Thyroid gland (tissue), 4 donors: ENCODE measurements around the gene CAMTA1. TPM values are rescaled to one million over a fixed set of nuclear protein-coding genes. Genes with fewer than 3 reads are reported as not detected.

Source experiments
- DNase-seq, 2 donors: peaks; one replicate each; pipeline ENCODE4 v3.0.0-alpha.2; 2019
- H3K27ac ChIP-seq, 3 donors: fragments of 200-600 bp; sonication (generic); 1 replicate in 2 of 3; 2 replicates in 1 of 3; pipeline ENCODE4 v1.5.1; 2016 to 2019; ENCODE audit warnings: mild to moderate bottlenecking in 1 of 3, moderate library complexity in 1 of 3
- H3K27me3 ChIP-seq: fragments of 200-600 bp; sonication (generic); one replicate; pipeline ENCODE4 v1.5.1; 2019
- H3K36me3 ChIP-seq, 2 donors: fragments of 200-600 bp; sonication (generic); one replicate each; pipeline ENCODE4 v1.5.1; 2016 to 2019
- H3K4me1 ChIP-seq, 2 donors: fragments of 200-600 bp; sonication (generic); one replicate each; pipeline ENCODE4 v1.5.1; 2017 to 2019
- H3K4me3 ChIP-seq, 3 donors: fragments of 200-600 bp; sonication (generic); replicated peaks in 1 of 3; 1 replicate in 2 of 3; 2 replicates in 1 of 3; pipeline ENCODE4 v1.5.1; 2016; ENCODE audit warnings: mild to moderate bottlenecking in 1 of 3
- H3K9me3 ChIP-seq: fragments of 200-600 bp; sonication (generic); one replicate; pipeline ENCODE4 v1.5.1; 2017
- CTCF ChIP-seq, 6 experiments: fragments of 200-600 bp in 3 of 6; fragments of 450-650 bp in 3 of 6; sonication (generic) in 3 of 6; IDR thresholded peaks; one replicate each; pipeline ENCODE4 v1.5.1; 2016 to 2019; ENCODE audit warnings: antibody characterized with exemption in 6 of 6, mild to moderate bottlenecking in 2 of 6, inconsistent platforms in 1 of 6, moderate library complexity in 1 of 6
- POLR2A ChIP-seq, 2 donors: fragments of 450-650 bp; IDR thresholded peaks; one replicate each; pipeline ENCODE4 v1.6.1; 2017; ENCODE audit warnings: antibody characterized with exemption in 2 of 2, mild to moderate bottlenecking in 2 of 2, moderate library complexity in 1 of 2
- WGBS, 2 donors: methylation state at CpG; one replicate each; pipeline ENCODE4 v1.1.5; 2017; 5-methylcytosine and 5-hydroxymethylcytosine counted together
- intact Hi-C: fragments of 100-400 bp; cut with DNase I; formaldehyde crosslinking; loops from one replicate; pipeline ENCODE4 v1.15.1; 2023
- total RNA-seq, 4 donors: library from RNA; depleted of rRNA; stranded (reverse); fragments of >200 nt; gene quantifications; one replicate each; pipeline ENCODE4 v1.2.3, GENCODE V29; 2016

CAMTA1 gene
- total RNA-seq, 4 donors from 2014 or later, result 63.9 to 124 (median 101) TPM

GRCh38 chr1:7679873-7680206 is 894.6 kb downstream of the CAMTA1 start:
- no peak overlapping the region for H3K27ac ChIP-seq
- TF ChIP-seq POLR2A (IDR thresholded peaks at IDR 0.05) (no peak), CTCF (IDR thresholded peaks at IDR 0.05) (no peak)
- intact Hi-C loops, result no loop called here
- H3K36me3 ChIP-seq, result no peaks in the 10 kb centered on the region
- peak overlapping the region; percentile 40 to 53 (median 49) for H3K4me3 ChIP-seq
- peaks cover 3 to 4% of the 10 kb centered on the region in 2 donors for H3K4me1 ChIP-seq
- no peaks in the 10 kb centered on the region for H3K27me3 ChIP-seq
- no peak for DNase-seq
- H3K9me3 ChIP-seq, result no peaks in the 10 kb centered on the region
- 4 to 11% methylated on average over 7 to 13 of the region's 14 CpGs for WGBS, 2 donors

GRCh38 chr1:7680207-7680954 is 895.1 kb downstream of the CAMTA1 start:
- peak; percentile 34 to 38 for DNase-seq
- no peak for TF ChIP-seq POLR2A (IDR thresholded peaks at IDR 0.05)
- no peak for TF ChIP-seq CTCF (IDR thresholded peaks at IDR 0.05)
- 0 to 1% methylated on average over 11 to 21 of the region's 89 CpGs for WGBS, 2 donors
- intact Hi-C loops, result no loop called here
- Histone ChIP-seq H3K27ac (no peak overlapping the region), H3K4me3 (peak overlapping the region; percentile 40 to 53 (median 49)), H3K9me3 (no peaks in the 10 kb centered on the region), H3K4me1 (peaks cover 3 to 4% of the 10 kb centered on the region in 2 donors), H3K36me3 (no peaks in the 10 kb centered on the region), H3K27me3 (no peaks in the 10 kb centered on the region)

- peaks cover 3 to 4% of the 10 kb centered on the region in 2 donors for H3K4me1 ChIP-seq
- H3K9me3 ChIP-seq, result no peaks in the 10 kb centered on the region
- no peak overlapping the region for H3K27ac ChIP-seq
- no peaks in the 10 kb centered on the region for H3K27me3 ChIP-seq
- peak overlapping the region in 2 of 3 donors; percentile 40 to 49 for H3K4me3 ChIP-seq
- H3K36me3 ChIP-seq, result no peaks in the 10 kb centered on the region
- DNase-seq, result no peak
- WGBS, 2 donors, result 5 to 14% methylated on average over 1 to 12 of the region's 16 CpGs
- no peak for TF ChIP-seq CTCF (IDR thresholded peaks at IDR 0.05)
- TF ChIP-seq POLR2A (IDR thresholded peaks at IDR 0.05), result no peak
- intact Hi-C loops, result no loop called here
Measured at GRCh38 chr1:7680955-7681268, 895.7 kb downstream of the CAMTA1 start.

- no peak for TF ChIP-seq POLR2A (IDR thresholded peaks at IDR 0.05)
- no peak for TF ChIP-seq CTCF (IDR thresholded peaks at IDR 0.05)
- Histone ChIP-seq H3K27me3 (no peaks in the 10 kb centered on the region), H3K27ac (no peak overlapping the region), H3K9me3 (no peaks in the 10 kb centered on the region), H3K36me3 (no peaks in the 10 kb centered on the region), H3K4me3 (no peak overlapping the region), H3K4me1 (peaks cover 3 to 4% of the 10 kb centered on the region in 2 donors)
- intact Hi-C loops, result no loop called here
- 76 to 90% methylated on average over 6 of the region's 6 CpGs for WGBS, 2 donors
- DNase-seq, result no peak
Measured at GRCh38 chr1:7681401-7681800, 896.1 kb downstream of the CAMTA1 start.

- Histone ChIP-seq H3K36me3 (no peaks in the 10 kb centered on the region), H3K27me3 (no peaks in the 10 kb centered on the region), H3K27ac (no peak overlapping the region), H3K4me3 (no peak overlapping the region), H3K9me3 (no peaks in the 10 kb centered on the region), H3K4me1 (peaks cover 3 to 4% of the 10 kb centered on the region in 2 donors)
- intact Hi-C loops, result no loop called here
- 94% methylated on average over 10 to 15 of the region's 15 CpGs for WGBS, 2 donors
- no peak for DNase-seq
- TF ChIP-seq POLR2A (IDR thresholded peaks at IDR 0.05) (no peak), CTCF (IDR thresholded peaks at IDR 0.05) (no peak)
Measured at GRCh38 chr1:7683521-7683920, 898.3 kb downstream of the CAMTA1 start.
